Regular cardiac myocyte (primary cell): ENCODE results near the gene ATXN7. TPM values are rescaled to one million over a fixed set of nuclear protein-coding genes. Genes with fewer than 3 reads are reported as not detected.

Source experiments
- total RNA-seq: library from RNA; depleted of rRNA; stranded (reverse); fragments of >200 nt; gene quantifications from 2 replicates; pipeline ENCODE4 v1.2.3, GENCODE V29; 2014

The ATXN7 gene, protein sequence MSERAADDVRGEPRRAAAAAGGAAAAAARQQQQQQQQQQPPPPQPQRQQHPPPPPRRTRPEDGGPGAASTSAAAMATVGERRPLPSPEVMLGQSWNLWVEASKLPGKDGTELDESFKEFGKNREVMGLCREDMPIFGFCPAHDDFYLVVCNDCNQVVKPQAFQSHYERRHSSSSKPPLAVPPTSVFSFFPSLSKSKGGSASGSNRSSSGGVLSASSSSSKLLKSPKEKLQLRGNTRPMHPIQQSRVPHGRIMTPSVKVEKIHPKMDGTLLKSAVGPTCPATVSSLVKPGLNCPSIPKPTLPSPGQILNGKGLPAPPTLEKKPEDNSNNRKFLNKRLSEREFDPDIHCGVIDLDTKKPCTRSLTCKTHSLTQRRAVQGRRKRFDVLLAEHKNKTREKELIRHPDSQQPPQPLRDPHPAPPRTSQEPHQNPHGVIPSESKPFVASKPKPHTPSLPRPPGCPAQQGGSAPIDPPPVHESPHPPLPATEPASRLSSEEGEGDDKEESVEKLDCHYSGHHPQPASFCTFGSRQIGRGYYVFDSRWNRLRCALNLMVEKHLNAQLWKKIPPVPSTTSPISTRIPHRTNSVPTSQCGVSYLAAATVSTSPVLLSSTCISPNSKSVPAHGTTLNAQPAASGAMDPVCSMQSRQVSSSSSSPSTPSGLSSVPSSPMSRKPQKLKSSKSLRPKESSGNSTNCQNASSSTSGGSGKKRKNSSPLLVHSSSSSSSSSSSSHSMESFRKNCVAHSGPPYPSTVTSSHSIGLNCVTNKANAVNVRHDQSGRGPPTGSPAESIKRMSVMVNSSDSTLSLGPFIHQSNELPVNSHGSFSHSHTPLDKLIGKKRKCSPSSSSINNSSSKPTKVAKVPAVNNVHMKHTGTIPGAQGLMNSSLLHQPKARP
- 8.2 and 8.7 TPM in 2 replicates for total RNA-seq

DNA sequence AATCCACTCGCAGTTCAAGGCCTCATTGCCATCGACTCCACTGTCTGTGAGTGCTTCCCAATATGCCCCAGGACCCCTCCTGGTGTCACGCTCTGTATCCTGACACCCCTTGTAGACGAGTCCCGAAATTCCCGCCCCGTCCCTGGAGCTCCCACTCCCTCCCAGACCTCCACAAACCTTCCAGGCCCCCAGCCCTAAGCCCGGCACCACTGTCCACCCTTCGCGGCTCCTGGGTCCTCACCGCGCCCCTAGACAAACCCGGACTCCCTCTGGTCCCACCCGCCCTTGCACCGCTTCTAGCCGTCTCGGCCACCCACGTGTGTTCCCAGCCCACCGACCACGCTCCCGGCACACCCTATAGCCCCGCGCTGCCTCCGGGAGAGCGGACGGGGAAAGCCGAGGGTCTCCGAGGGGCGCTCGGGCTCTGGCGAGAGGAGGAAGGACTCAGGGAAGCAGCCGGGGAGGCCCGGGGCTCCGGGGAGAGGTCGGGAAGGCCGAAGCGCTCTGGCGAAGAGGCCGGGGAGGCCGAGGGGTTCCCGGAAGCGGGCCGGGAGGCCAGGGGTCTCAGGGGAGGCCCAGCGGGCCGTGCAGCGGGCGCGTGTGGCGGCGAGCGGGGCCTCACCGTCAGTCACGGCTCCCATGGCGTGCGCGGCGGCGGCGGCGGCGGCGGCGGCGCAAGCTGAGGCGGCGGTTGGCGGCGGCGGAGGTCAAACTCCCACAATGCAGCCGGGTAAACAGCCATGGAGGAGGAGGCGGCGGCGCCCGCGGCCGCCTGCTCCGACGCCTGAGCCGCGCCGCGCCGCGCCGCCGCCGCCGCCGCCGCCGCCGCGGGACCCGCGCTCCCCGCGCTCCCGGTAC lies at the start of gene ATXN7, which contains the start of gene THOC7:
Gene ATXN7, plus strand, starts transcription at position 718 of the 858 bp plus-strand sequence. CDS start 48,732 bp downstream, outside the sequence.
Gene THOC7, minus strand, starts transcription at position 656 of the 858 bp plus-strand sequence. Its CDS starts 15 bp downstream, at position 641.

GRCh38 chr3:63819151-63819398 lies 44.6 kb upstream of the ATXN7 start, which contains the start of gene C3orf49:
TSS of gene C3orf49 (plus strand) at chr3:63819299. CDS start at chr3:63819472, 173 bp downstream.

DNA sequence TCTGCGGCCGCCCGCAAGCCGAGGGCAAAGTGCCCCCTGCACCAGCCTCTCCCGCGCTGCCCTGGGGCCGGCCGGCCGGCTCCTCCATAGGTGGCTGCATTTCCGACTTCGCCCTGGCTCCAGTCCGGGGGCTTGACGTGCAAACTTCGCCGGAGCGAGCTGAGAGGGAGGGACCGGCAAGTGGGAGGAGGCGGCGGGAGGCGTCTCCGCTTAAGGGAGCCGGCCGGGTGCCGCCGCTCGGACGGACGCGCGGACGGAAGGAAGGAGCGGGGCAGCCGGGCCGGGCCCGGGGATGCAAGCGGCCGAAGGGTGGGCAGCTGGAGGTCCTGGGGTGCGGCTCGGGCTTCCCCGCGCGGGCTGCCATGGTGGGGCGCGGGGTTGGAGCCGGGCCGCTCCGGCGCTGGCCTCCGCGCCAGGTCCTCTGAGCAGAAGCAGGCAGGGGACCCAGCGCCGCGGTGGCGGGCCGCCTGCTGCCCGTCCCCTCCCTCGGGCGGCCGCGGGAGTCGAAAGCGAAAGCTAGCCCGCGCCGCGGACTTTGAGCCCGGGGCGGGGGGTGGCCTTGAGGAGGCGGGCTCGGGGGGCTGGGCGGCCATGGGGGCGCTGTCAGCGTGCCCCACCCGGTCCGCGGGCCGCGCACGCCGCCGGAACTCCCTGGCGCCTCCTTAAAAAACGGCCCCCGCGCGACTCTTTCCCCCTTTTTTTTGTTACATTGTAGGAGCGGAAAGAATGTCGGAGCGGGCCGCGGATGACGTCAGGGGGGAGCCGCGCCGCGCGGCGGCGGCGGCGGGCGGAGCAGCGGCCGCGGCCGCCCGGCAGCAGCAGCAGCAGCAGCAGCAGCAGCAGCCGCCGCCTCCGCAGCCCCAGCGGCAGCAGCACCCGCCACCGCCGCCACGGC lies 48.5 kb downstream of the ATXN7 start, which contains the start of gene SCAANT1:
Gene SCAANT1, minus strand, starts transcription at position 511 of the 895 bp plus-strand sequence.

GRCh38 chr3:64023187-64023860 lies 159.7 kb downstream of the ATXN7 start, which contains the start of gene PSMD6:
TSS of gene PSMD6 (minus strand) at chr3:64023494. CDS start at chr3:64023419, 75 bp downstream.

Other genes with a start within 250 kb of the ATXN7 start
- not detected in 2 replicates for gene SNTN, start 211.2 kb upstream of the ATXN7 start, total RNA-seq
- gene C3orf49, start 44.6 kb upstream of the ATXN7 start, total RNA-seq = not detected in 2 replicates
- gene THOC7, start 62 bp upstream of the ATXN7 start, total RNA-seq = 40.9 and 48.5 TPM in 2 replicates
- gene SCAANT1, start 48.5 kb downstream of the ATXN7 start, total RNA-seq = not detected in 2 replicates
- gene PSMD6, start 159.6 kb downstream of the ATXN7 start, total RNA-seq = 73.0 and 136 TPM in 2 replicates